Psoas muscle (tissue), 8 donors: ENCODE measurements around the gene CNNM1. TPM values are rescaled to one million over a fixed set of nuclear protein-coding genes. Genes with fewer than 3 reads are reported as not detected.

Experiments used
- ATAC-seq, 4 donors: fragments of 200-7000 bp; cut with Tn5 transposase; one replicate each; pipeline ENCODE4 v1.9.1; 2020; ENCODE audit warnings: moderate library complexity in 3 of 4, mild to moderate bottlenecking in 2 of 4
- DNase-seq, 2 donors: peaks; one replicate each; pipeline ENCODE4 v3.0.0-alpha.2; 2020
- H3K27ac ChIP-seq: fragments of 200-600 bp; one replicate; pipeline ENCODE4 v1.8.0; 2022
- H3K27me3 ChIP-seq, 3 donors: fragments of 200-600 bp in 1 of 3; one replicate each; pipeline versions ENCODE4 v1.6.1 to v1.8.0; 2013 to 2022; ENCODE audit warnings: low read length in 2 of 3, mild to moderate bottlenecking in 2 of 3, moderate library complexity in 1 of 3; ENCODE audit not compliant: insufficient read depth in 3 of 3
- H3K36me3 ChIP-seq, 2 donors: fragments of 200-600 bp in 1 of 2; one replicate each; pipeline versions ENCODE4 v1.6.1 to v1.8.0; 2013 to 2022; ENCODE audit warnings: low read depth in 1 of 2, mild to moderate bottlenecking in 1 of 2, moderate library complexity in 1 of 2; ENCODE audit not compliant: insufficient read depth in 1 of 2
- H3K4me1 ChIP-seq: fragments of 200-600 bp; one replicate; pipeline ENCODE4 v1.8.0; 2022
- H3K4me3 ChIP-seq: fragments of 200-600 bp; one replicate; pipeline ENCODE4 v1.8.0; 2022; ENCODE audit warnings: mild to moderate bottlenecking
- H3K9me3 ChIP-seq: fragments of 200-600 bp; one replicate; pipeline ENCODE4 v1.8.0; 2022
- WGBS, 3 donors: extraction: QIAGEN DNeasy Blood & Tissue Kit; methylation state at CpG; one replicate each; pipeline versions ENCODE4 v1.1.6 to v1.1.7; 2013; 5-methylcytosine and 5-hydroxymethylcytosine counted together
- intact Hi-C, 2 donors: fragments of 100-400 bp; cut with DNase I; formaldehyde crosslinking; loops; one replicate each; pipeline versions ENCODE4 v1.11.0 to v1.14.2; 2022
- polyA plus RNA-seq, 3 donors: library from polyadenylated mRNA; stranded (reverse); fragments of 200-250 nt; gene quantifications; one replicate each; pipeline ENCODE4 v1.2.3, GENCODE V29; 2013
- total RNA-seq, 4 donors: library from RNA; stranded (reverse); fragmentation: NEBNext Ultra II Directional in 2 of 4; extraction: Animal tissue kit (Norgen Biotek cat#: 25700) in 2 of 4; gene quantifications; one replicate each; pipeline versions ENCODE4 v1.2.1 to v1.2.4, GENCODE V29; 2021 to 2023
- TF ChIP-seq, protein P1 (sequence below): fragments of 200-600 bp; IDR thresholded peaks from one replicate; pipeline ENCODE4 v1.8.0; 2022; ENCODE audit warnings: antibody characterized with exemption
- donor health status: healthy with polysubstance abuse.
- donor health status: DM: no; HTN: no; CAD: no; lungs with moderate emphysema.
- donor health status: Bipolar disorder and iron deficiency.
- donor health status: healthy.
- donor health status: DM: yes; HTN: yes; CAD: no.
- donor health status: DM: no; HTN: no; CAD: no.
- donor health status: DM: no; HTN: no; CAD: no.
- donor health status: DM: yes; HTN: yes; CAD: no.

CNNM1 gene
- total and polyA plus RNA-seq, 7 donors = 0.01 TPM; not detected in 6

- ATAC-seq (no peak), DNase-seq (no peak)
- WGBS, 3 donors = 75 to 88% (median 79%) methylated on average over 3 of the region's 3 CpGs
- Histone ChIP-seq H3K4me1 (peaks cover 38% of the 10 kb centered on the region), H3K27me3 (no peaks in the 10 kb centered on the region), H3K4me3 (no peak overlapping the region), H3K27ac (peak overlapping the region; percentile 15), H3K9me3 (no peaks in the 10 kb centered on the region), H3K36me3 (peaks cover 29 to 43% of the 10 kb centered on the region in 2 donors)
- intact Hi-C loops = no loop called here
- TF ChIP-seq, protein P1, sequence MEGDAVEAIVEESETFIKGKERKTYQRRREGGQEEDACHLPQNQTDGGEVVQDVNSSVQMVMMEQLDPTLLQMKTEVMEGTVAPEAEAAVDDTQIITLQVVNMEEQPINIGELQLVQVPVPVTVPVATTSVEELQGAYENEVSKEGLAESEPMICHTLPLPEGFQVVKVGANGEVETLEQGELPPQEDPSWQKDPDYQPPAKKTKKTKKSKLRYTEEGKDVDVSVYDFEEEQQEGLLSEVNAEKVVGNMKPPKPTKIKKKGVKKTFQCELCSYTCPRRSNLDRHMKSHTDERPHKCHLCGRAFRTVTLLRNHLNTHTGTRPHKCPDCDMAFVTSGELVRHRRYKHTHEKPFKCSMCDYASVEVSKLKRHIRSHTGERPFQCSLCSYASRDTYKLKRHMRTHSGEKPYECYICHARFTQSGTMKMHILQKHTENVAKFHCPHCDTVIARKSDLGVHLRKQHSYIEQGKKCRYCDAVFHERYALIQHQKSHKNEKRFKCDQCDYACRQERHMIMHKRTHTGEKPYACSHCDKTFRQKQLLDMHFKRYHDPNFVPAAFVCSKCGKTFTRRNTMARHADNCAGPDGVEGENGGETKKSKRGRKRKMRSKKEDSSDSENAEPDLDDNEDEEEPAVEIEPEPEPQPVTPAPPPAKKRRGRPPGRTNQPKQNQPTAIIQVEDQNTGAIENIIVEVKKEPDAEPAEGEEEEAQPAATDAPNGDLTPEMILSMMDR = no peak
These were observed 92.1 kb downstream of the CNNM1 start for GRCh38 chr10:99421233-99421739.

DNA sequence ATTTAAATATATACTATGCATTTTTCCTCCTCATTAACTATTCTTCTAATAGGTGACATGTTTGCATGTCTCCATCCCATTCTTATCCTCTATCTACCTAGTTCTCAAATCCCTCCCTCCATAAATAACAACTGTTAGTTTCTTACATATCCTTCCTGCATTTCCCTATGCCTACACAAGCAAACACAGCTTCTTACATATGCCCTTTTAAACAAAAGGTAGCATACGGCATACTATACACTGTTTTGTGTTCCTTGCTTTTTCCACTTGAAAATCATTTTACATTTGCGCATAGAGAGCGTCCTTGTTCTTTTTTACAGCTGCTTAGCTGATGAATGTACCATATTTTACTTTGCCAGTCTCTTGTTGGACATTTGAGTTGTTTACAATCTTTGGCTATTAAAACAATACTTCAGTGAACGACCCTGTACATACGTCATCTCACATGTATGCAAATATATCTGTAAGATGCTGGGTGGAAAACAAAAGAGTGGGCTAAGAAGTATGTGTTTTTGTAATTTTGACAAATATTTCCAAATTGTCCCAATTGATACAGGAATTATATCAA, 93.5 kb downstream of the CNNM1 start:
- Histone ChIP-seq H3K4me1 (peaks cover 46% of the 10 kb centered on the region), H3K27ac (no peak overlapping the region)
- no peak for ATAC-seq

DNA sequence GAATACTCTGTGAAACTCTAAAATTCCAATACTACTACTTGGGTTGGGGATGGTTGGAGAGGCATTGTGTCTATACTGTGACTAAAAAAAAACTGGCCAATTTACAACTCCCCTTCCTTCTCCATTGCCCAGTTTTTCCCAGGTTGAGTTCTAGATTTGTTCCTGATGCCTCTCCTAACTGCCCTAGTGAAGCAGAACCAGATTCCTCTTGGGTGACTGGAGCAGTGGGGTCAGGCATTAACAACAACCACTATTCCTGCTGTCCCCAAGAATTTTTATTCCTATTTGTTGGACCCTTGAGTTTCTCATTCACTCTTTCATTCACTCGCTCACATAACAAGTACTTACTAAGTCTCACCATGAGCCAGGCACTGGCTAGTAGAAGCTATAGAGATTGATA, 95.5 kb downstream of the CNNM1 start:
- no peak for ATAC-seq
- WGBS, 3 donors = 97 to 100% (median 98%) methylated on average over 1 of the region's 1 CpG

More for the DNA sequence above, 93.5 kb downstream of the CNNM1 start:
- Histone ChIP-seq H3K4me3 (no peak overlapping the region), H3K27me3 (no peaks in the 10 kb centered on the region), H3K36me3 (peaks cover 31 to 43% of the 10 kb centered on the region in 2 donors), H3K9me3 (no peaks in the 10 kb centered on the region)
- WGBS, 3 donors = 82 to 93% (median 89%) methylated on average over 5 of the region's 5 CpGs
- intact Hi-C loops = no loop called here
- TF ChIP-seq, protein P1 = no peak
- DNase-seq = no peak

GRCh38 chr10:99425204-99425603, 96.0 kb downstream of the CNNM1 start:
- TF ChIP-seq, protein P1 = no peak
- 76 to 92% (median 89%) methylated on average over 1 of the region's 1 CpG for WGBS, 3 donors
- Histone ChIP-seq H3K4me1 (peaks cover 54% of the 10 kb centered on the region), H3K9me3 (no peaks in the 10 kb centered on the region), H3K4me3 (no peak overlapping the region), H3K27ac (peak overlapping the region; percentile 67), H3K36me3 (peaks cover 18 to 21% of the 10 kb centered on the region in 2 donors), H3K27me3 (no peaks in the 10 kb centered on the region)
- DNase-seq (no peak), ATAC-seq (peak; percentile 36 to 70 (median 65))
- intact Hi-C loops = no loop called here

More for the DNA sequence above, 95.5 kb downstream of the CNNM1 start:
- TF ChIP-seq, protein P1 = no peak
- H3K27ac ChIP-seq = peak overlapping the region; percentile 67
- H3K4me1 ChIP-seq = peaks cover 50% of the 10 kb centered on the region
- no peak overlapping the region for H3K4me3 ChIP-seq
- H3K9me3 ChIP-seq = no peaks in the 10 kb centered on the region
- H3K27me3 ChIP-seq = no peaks in the 10 kb centered on the region
- no peak for DNase-seq
- H3K36me3 ChIP-seq = peaks cover 23 to 25% of the 10 kb centered on the region in 2 donors
- intact Hi-C loops = no loop called here
